HG03095 (cell line): ENCODE measurements around the gene IRAK3.

Experiments
- ATAC-seq: cut with Tn5 transposase; IDR thresholded peaks from one replicate; pipeline ENCODE4 v1.9.1; 2021; ENCODE audit warnings: moderate library complexity; ENCODE audit not compliant: unreplicated experiment

IRAK3 gene

GRCh38 chr12:66247741-66248140 lies 58.7 kb downstream of the IRAK3 start:
- no peak for ATAC-seq

- ATAC-seq: no peak
These were observed 62.0 kb downstream of the IRAK3 start for GRCh38 chr12:66251049-66251448.

GRCh38 chr12:66252771-66253170 lies 63.8 kb downstream of the IRAK3 start:
- ATAC-seq: no peak

GRCh38 chr12:66255737-66256136 lies 66.7 kb downstream of the IRAK3 start:
- ATAC-seq: no peak

- no peak for ATAC-seq
These were observed 69.0 kb downstream of the IRAK3 start for GRCh38 chr12:66258011-66258410.

GRCh38 chr12:66262737-66263136 lies 73.7 kb downstream of the IRAK3 start:
- ATAC-seq: no peak

GRCh38 chr12:66268562-66268961 lies 79.5 kb downstream of the IRAK3 start:
- ATAC-seq: no peak

GRCh38 chr12:66269142-66269541 lies 80.1 kb downstream of the IRAK3 start:
- ATAC-seq: no peak

- ATAC-seq: no peak
These were observed 80.9 kb downstream of the IRAK3 start for GRCh38 chr12:66269757-66270383.

GRCh38 chr12:66270613-66271012 lies 81.6 kb downstream of the IRAK3 start:
- ATAC-seq: no peak

- no peak for ATAC-seq
These were observed 83.6 kb downstream of the IRAK3 start for GRCh38 chr12:66272650-66273049.

GRCh38 chr12:66273147-66273546 lies 84.1 kb downstream of the IRAK3 start:
- no peak for ATAC-seq

- no peak for ATAC-seq
These were observed 86.0 kb downstream of the IRAK3 start for GRCh38 chr12:66275040-66275439.

- ATAC-seq: no peak
These were observed 90.2 kb downstream of the IRAK3 start for GRCh38 chr12:66279123-66279712.

GRCh38 chr12:66280561-66280960 lies 91.5 kb downstream of the IRAK3 start:
- ATAC-seq: no peak

- ATAC-seq: no peak
These were observed 93.2 kb downstream of the IRAK3 start for GRCh38 chr12:66282244-66282643.

GRCh38 chr12:66287275-66287674 lies 98.3 kb downstream of the IRAK3 start:
- no peak for ATAC-seq

GRCh38 chr12:66288121-66288520 lies 99.1 kb downstream of the IRAK3 start:
- no peak for ATAC-seq

- ATAC-seq: no peak
These were observed 100.5 kb downstream of the IRAK3 start for GRCh38 chr12:66289485-66289884.

- ATAC-seq: no peak
These were observed 101.7 kb downstream of the IRAK3 start for GRCh38 chr12:66290716-66291200.

GRCh38 chr12:66296176-66296683 lies 107.2 kb downstream of the IRAK3 start:
- ATAC-seq: no peak

- no peak for ATAC-seq
These were observed 108.1 kb downstream of the IRAK3 start for GRCh38 chr12:66297080-66297479.

GRCh38 chr12:66297923-66298322 lies 108.9 kb downstream of the IRAK3 start:
- ATAC-seq: no peak
